Measurements from ENCODE around the gene ZGRF1. TPM values are rescaled to one million over a fixed set of nuclear protein-coding genes. Genes with fewer than 3 reads are reported as not detected.
"Not testable (repeated sequence)": the region's sequence is repeated elsewhere in the genome, so short reads cannot be mapped to it uniquely, and the experiment has no call there.

The ZGRF1 gene
- total and polyA plus RNA-seq, 2 experiments from 2014 or later, result 3.9 to 10.4 TPM

GRCh38 chr4:112673686-112674085 is 37.0 kb upstream of the ZGRF1 start:
- no peak for TF ChIP-seq CTCF (IDR thresholded peaks at IDR 0.05; ENCODE audit: low read depth, low read length)
- H3K27me3 ChIP-seq, result no peaks in the 10 kb centered on the region
- no peaks in the 10 kb centered on the region for H3K9me3 ChIP-seq (ENCODE audit: low read depth)
- peaks cover 30% of the 10 kb centered on the region for H3K4me1 ChIP-seq (ENCODE audit: low read depth)
- no peak overlapping the region for H3K4me3 ChIP-seq
- DNase-seq (ENCODE audit: low read depth in 1 of 2, low spot score in 1 of 2), result no peak
- no peak overlapping the region for H3K27ac ChIP-seq
- H3K36me3 ChIP-seq, result no peaks in the 10 kb centered on the region

GRCh38 chr4:112673076-112673475 is 36.4 kb upstream of the ZGRF1 start:
- H3K36me3 ChIP-seq, result no peaks in the 10 kb centered on the region
- no peak for TF ChIP-seq CTCF (IDR thresholded peaks at IDR 0.05; ENCODE audit: low read depth, low read length)
- DNase-seq (ENCODE audit: low read depth in 1 of 2, low spot score in 1 of 2), result no peak
- peaks cover 32% of the 10 kb centered on the region for H3K4me1 ChIP-seq (ENCODE audit: low read depth)
- no peaks in the 10 kb centered on the region for H3K27me3 ChIP-seq
- H3K4me3 ChIP-seq, result no peak overlapping the region
- no peaks in the 10 kb centered on the region for H3K9me3 ChIP-seq (ENCODE audit: low read depth)
- no peak overlapping the region for H3K27ac ChIP-seq

GRCh38 chr4:112668131-112668530 is 31.4 kb upstream of the ZGRF1 start:
- Histone ChIP-seq H3K4me3 (no peak overlapping the region), H3K4me1 (ENCODE audit: low read depth) (peaks cover 23% of the 10 kb centered on the region), H3K9me3 (ENCODE audit: low read depth) (no peaks in the 10 kb centered on the region), H3K27me3 (no peaks in the 10 kb centered on the region), H3K27ac (no peak overlapping the region), H3K36me3 (no peaks in the 10 kb centered on the region)
- no peak for DNase-seq (ENCODE audit: low read depth in 1 of 2, low spot score in 1 of 2)
- no peak for TF ChIP-seq CTCF (IDR thresholded peaks at IDR 0.05; ENCODE audit: low read depth, low read length)

GRCh38 chr4:112664611-112665010 is 27.9 kb upstream of the ZGRF1 start:
- Histone ChIP-seq H3K4me1 (ENCODE audit: low read depth) (peaks cover 5% of the 10 kb centered on the region), H3K36me3 (no peaks in the 10 kb centered on the region), H3K27ac (no peak overlapping the region), H3K27me3 (no peaks in the 10 kb centered on the region), H3K9me3 (ENCODE audit: low read depth) (no peaks in the 10 kb centered on the region), H3K4me3 (no peak overlapping the region)
- DNase-seq (ENCODE audit: low read depth in 1 of 2, low spot score in 1 of 2), result no peak
- no peak for TF ChIP-seq CTCF (IDR thresholded peaks at IDR 0.05; ENCODE audit: low read depth, low read length)

- DNase-seq (ENCODE audit: low read depth in 1 of 2, low spot score in 1 of 2); H3K27me3 ChIP-seq; H3K4me3 ChIP-seq; H3K9me3 ChIP-seq (ENCODE audit: low read depth); H3K4me1 ChIP-seq (ENCODE audit: low read depth); H3K27ac ChIP-seq: not testable (repeated sequence)
- H3K36me3 ChIP-seq, result peaks cover 29% of the 10 kb centered on the region
Measured at GRCh38 chr4:112656115-112656514, 19.4 kb upstream of the ZGRF1 start.

GRCh38 chr4:112655270-112655669 is 18.6 kb upstream of the ZGRF1 start:
- DNase-seq (ENCODE audit: low read depth in 1 of 2, low spot score in 1 of 2), result no peak
- no peak overlapping the region for H3K4me3 ChIP-seq
- H3K27ac ChIP-seq, result peak overlapping the region; percentile 27
- peaks cover 29% of the 10 kb centered on the region for H3K36me3 ChIP-seq
- peaks cover 17% of the 10 kb centered on the region for H3K4me1 ChIP-seq (ENCODE audit: low read depth)
- no peak for TF ChIP-seq CTCF (IDR thresholded peaks at IDR 0.05; ENCODE audit: low read depth, low read length)
- no peaks in the 10 kb centered on the region for H3K27me3 ChIP-seq
- no peaks in the 10 kb centered on the region for H3K9me3 ChIP-seq (ENCODE audit: low read depth)
